GM18519 (cell line): ENCODE data around the gene TMEM91.
"Not testable (repeated sequence)": the region's sequence is repeated elsewhere in the genome, so short reads cannot be mapped to it uniquely, and the experiment has no call there.

ENCODE experiments used
- ATAC-seq: cut with Tn5 transposase; IDR thresholded peaks from one replicate; pipeline ENCODE4 v1.9.1; 2021; ENCODE audit warnings: mild to moderate bottlenecking, moderate library complexity; ENCODE audit not compliant: unreplicated experiment, low FRiP score

Gene TMEM91

DNA sequence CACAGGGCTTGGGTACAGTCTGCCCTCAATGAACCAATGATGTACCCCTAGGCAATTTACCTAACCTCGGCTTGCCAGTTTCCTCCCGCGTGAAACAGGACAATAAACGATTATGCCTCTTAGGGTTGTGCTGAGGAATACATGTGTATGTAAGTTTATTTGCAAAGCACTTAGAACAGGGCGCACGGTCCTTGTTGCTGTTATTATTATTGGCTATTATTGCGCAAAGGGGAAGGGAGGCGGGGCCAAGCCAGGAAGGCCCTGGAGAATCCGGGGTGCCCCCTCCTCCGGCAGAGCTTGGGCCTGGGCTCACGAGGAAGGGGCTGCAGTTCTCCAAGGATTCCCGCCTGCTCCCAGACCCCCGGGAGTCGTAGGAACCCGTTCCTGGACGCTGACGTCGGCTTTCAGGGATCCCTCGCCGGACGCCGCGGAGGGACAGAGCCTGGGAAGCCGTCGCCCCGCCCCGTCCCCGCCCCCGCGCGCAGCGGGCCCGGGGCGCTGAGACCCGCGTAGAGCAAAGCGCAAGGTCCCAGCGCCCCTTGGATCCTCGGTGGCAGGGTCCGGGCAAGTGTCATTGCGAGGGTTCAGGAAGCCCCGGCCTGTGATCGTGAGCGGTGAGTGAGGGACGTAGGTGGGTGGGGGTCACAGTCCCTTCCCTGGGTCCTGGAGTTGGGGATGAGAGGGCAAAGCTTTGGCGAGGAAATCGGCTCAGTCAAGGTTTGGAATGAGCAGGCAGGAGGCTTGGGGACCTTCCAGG is at the start of gene TMEM91:
Gene TMEM91 (plus strand): TSS at position 293 of the 757 bp plus-strand sequence. CDS start 1,777 bp downstream, outside the sequence.
- no peak for ATAC-seq

DNA sequence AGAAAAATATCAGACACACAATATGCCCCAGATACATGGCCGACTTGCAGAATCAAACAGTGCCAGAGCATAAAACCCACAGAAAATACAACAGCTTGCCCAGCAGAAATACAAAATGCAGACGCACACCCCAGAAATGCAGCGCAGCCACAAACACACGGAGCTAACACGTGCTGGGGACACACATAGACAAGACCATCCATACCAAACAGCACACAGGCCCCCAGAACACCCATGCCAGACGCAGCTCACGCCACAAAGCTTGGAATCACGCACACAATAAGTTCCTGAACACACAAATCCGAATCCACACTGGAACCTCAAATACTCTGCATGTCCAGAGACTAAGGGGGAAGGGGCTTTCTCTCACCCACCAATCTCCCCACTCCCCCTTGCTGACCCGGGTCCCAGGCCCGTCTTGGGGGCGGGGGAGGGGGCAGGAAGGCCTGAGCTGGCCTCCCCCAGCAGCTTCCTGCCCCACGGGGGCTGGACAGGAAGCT is 49.2 kb upstream of the TMEM91 start:
- no peak for ATAC-seq

DNA sequence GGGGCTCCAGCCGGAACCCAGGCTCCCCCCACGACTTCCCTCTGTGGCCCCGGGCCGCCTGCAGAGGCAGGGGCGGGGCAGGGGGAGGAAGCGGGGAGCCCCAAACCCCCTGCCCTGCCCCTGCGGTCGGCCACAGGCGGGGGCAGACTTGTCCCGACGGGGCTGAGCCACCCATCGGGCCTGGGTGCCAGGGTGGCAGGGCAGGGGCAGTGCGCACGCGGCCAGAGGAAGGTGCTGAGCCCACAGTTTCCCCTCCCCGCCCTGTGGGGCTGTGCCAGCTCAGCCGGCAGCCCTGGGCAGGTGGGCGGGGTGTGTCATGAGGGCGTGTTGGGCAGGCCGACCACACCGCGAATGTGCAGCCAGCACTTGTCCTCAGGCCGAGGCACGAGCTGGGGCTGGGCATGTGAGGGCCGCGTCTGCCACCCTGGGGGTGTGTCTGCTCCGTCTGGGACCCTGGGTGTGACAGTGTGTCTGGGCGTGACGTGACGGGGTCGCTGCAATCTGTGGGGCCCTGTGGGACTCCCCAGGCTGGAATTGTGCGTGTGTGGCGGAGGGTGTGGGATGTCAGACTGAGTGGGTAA is 48.7 kb upstream of the TMEM91 start:
- ATAC-seq = peak; percentile 42

DNA sequence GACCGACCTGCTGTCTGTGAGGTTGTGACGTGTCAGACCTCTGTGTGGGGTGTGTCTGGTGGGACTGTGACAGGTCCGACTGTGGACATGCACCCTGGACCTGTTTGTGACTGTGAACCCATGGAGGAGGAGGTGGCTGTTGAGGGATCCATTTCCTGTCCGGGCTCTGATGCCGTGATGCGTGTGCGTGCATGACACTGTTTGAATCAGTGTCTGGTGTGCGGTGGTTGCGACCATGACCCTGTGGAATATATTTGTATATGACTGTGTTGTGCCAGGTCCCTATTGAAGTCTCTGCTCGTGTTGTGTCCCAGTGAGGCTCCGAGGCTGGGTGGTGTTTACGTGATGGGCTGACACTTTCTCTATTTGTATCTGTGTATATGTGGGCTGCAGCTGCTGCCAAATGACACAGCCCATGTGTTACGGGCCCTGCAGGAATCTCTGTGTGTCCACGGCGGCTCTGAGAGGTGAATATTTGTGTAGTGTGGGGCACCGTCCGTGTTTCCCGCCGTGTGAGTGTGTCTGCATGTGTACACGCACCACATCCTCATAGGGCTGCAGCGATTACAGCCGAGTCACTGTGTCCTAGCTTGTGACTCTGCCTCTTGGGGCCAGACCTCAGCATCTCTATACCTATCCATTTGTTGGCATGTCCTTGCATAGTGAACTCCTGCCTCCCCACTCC is 48.0 kb upstream of the TMEM91 start:
- ATAC-seq = no peak

DNA sequence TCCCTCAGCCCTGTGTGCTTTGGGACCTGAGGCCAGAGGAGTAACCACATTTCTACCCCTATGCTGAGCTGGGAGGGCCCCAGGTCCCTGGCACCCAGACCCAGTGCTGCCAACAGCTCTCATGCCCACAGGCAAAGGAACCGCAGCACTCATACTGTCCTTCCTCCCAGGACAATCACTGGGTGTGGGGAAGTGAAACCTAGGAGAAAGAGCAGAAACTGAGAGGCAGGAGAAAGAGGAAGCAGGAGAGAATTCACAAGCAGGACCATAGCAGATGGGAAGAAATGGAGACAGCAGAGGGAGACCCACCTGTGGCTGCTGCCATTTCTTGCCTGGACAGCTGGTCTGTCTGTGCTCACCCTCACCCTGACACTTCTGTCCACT is 47.5 kb upstream of the TMEM91 start:
- no peak for ATAC-seq

DNA sequence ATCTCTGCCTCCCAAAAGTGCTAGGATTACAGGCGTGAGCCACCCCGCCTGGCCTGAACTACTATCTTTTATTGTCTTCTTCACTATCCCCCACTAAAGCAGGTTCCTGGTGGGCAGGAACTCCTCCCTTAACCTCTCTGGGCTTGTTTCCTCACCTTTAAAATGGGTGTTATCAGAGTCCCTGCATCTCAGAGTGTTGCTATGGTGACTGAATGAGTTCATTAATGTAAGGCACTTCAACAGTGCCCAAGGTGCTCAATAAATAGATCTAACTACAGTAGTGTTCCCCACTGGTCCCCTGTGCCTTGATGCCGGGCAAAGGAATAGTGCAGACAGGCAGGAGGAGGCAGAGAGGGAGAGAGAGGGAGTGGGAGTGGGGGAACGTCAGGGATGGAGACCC is 45.9 kb upstream of the TMEM91 start:
- no peak for ATAC-seq

DNA sequence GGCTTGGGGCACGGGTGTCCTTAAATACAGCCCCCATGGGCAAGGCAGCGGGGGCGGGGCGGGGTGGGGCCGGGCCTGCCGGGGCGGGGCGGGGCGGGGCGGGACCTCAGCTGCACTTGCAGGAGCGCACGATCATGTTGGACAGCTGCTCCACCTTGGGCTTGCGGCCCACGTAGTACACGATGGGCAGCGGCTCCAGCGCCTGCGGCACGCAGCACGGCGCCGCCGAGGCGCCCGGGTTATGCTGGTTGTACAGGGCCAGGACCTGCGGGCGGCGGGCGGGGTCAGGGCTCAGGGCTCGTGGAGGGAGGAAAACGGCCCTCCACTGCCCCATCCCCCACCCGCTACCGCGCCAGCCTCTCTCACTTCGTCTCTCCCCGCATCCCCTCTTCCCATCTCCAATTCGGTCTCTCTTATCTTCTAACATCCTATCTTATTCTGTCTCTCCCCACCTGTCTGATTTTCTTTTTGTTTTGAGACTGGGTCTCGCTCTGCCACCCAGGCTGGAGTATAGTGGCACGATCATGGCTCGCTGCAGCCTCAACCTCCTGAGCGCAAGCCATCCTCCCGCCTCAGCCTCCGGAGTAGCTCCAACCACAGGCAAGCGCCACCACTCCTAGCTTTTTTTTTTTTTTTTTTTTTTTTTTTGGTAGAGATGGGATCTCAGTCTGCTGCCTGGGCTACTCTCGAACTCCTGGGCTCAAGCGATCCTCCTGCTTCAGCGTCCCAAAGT is 45.2 kb upstream of the TMEM91 start:
- no peak for ATAC-seq

DNA sequence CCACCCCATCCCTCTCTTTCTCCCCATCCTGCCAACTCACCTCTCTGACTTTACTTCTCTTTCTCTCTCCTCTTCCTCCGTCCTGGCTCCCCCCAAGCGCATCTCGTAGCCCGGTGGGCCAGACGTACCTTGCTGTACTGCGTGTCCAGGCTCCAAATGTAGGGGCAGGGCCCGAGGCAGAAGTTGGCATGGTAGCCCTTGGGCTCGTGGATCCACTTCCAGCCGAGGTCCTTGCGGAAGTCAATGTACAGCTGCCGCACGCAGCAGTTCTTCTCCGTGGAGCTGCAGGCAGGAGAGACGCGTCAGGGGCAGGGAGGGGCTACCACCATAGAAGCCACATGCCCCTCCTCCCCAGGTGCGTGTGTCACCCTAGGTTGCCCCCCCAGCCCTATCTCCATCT is 44.3 kb upstream of the TMEM91 start:
- no peak for ATAC-seq

DNA sequence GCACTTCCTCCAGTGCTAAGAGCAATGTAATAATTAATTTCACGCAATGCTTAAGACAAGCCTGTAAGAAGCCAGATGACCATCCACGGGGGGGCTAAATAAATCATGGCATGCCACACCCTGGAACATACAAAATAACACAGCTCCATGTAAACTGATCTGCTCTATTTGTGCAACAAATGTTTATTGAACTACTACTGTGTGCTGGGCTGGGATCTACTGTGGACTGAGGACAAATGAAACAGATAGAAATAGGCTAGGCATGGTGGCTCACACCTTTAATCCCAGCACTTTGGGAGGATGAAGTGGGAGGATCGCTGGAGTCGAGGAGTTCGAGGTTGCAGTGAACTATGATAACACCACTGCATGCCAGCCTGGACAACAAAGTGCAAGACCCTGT is 43.9 kb upstream of the TMEM91 start:
- ATAC-seq = no peak

DNA sequence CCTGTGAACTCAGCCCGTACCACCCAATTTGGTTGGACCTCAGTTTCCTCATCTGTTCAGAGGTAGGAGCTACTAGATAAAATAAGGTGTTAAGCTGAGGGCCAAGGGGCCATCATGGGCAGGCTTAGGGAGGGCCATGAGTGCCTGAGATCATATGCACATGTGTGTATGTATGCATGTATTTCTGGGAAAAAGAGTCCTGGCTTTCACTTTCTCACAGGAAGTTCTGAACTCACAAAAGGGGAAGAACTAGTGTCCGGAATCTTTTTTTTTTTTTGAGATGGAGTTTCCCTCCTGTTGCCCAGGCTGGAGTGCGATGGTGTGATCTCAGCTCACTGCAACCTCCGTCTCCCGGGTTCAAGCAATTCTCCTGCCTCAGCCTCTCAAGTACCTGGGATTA is 41.5 kb upstream of the TMEM91 start:
- ATAC-seq = no peak

DNA sequence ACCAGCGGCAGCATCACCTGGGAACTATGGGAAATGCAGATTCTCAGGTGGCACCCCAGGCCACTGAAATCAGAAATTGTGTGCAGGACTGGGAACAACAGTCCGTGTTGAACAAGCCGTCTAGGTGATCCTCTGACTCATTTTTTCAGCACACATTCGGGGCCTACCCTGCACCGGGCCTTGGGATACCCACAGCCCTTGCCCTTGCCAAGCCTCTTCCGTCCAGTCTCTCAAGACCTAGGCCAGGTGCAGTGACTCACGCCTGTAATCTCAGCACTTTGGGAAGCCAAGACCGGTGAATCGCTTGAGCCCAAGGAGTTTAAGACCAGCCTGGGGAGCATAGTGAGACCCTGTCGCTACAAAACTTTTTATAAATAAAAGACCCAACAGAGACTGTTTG is 40.9 kb upstream of the TMEM91 start:
- no peak for ATAC-seq

DNA sequence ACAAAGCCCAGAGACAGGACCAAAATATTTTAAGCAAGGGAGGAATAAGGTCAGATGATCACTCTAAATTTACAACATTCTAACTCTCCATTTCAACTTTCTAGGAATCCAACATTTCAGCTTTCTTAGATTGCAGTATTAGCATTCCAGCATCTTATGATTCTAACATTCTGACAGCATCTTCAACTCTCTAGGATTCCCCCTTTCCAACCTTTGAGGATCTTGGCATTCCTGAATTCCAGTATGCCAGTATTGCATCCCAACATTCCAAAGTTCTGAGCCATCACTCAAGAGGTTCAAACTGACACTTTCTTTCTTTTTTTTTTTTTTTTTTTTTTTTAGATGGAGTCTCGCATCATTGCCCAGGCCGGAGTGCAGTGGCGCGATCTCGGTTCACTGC is 36.4 kb upstream of the TMEM91 start:
- ATAC-seq = no peak

DNA sequence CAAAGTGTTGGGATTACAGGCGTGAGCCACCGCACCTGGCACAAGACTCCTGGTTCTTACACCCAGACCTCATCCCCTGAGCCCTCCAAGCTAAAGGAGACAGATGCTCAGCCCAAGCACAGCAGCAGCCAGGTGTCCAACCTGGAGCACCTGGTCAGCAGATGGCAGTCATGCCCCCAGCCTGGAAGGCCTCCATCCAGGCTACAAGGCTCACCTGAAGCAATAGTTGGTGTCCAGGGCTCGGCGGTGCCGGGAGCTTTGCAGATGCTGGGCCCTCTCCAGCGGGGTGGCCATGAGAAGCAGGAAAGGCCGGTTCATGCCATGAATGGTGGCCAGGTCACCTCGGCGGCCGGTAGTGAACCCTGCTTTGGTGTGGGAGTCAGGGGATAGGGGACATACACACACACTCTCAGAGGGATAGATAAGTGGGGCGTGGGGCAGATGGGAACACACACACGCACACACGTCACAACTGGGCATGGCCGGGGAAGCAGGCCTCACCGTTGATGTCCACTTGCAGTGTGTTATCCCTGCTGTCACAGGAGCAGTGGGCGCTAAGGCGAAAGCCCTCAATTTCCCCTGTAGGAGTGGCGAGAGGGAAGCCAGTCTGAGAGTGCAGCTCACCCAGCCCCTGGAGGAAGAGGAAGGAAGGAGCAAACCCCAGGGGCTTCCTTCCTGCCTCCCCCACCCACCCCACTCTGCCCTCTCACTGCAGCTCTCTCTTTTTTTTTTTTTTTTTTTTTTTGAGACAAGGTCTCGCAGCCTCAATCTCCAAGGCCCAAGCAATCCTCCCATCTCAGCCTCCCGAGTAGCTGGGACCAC is 34.5 kb upstream of the TMEM91 start:
- no peak for ATAC-seq

DNA sequence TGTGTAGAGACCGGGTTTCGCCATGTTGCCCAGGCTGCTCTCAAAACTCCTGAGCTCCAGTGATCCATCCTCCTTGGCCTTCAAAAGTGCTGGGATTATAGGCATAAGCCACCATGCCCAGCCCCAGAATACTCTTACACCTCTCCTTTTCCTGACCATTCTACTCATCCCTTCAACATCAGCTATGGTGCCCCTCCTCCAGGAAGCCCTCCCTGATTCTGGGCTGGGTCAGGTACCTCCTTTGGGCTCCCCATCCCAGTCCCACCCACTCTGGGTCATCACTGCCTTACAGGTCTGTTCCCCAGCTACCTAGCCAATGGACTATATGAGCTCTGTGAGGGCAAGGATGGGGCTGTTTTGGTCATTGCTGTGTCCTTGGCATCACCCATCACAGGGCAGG is 32.2 kb upstream of the TMEM91 start:
- no peak for ATAC-seq

DNA sequence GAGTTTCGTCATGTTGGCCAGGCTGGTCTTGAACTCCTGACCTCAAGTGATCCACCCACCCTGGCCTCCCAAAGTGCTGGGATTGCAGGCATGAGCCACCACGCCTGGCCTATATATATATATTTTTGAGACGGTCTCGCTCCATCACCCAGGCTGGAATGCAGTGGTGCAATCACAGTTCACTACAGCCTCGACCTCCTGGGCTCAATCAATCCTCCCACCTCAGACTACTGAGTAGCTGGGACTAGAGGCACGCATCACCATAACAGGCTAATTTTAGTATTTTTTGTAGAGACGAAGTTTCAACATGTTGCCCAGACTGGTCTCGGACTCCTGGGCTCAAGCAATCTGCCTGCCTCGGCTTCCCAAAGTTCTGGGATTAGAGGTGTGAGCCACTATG is 29.4 kb upstream of the TMEM91 start:
- ATAC-seq = not testable (repeated sequence)

DNA sequence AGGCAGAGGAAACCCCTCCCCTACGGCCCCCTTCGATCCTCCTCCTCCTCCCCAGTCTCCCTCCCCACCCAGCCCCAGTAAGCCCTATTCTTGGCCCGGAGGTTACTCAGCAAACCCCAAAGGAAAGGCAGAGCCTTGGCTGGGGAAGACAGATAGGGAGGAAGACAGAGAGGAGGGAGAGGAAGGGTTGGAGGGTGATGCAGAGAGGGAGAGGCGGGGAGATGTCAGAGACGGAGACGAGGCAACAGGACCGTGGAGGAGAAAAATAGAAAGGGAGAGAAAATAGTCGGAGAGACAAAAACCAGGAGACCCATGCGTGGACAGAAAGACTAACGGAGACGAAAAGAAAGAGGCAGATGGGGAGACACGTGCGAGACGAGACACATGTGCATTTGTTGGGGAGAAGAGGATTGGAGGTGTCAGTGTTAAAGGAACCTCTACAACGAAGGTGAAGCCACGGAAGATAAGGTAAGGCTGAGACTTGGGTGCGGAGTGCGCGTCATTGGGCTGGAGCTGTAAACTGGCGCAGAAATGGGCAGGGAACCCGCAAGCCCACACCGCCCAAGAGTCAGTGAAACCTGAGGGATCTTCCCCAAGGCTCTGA is 25.5 kb upstream of the TMEM91 start:
- ATAC-seq = no peak

DNA sequence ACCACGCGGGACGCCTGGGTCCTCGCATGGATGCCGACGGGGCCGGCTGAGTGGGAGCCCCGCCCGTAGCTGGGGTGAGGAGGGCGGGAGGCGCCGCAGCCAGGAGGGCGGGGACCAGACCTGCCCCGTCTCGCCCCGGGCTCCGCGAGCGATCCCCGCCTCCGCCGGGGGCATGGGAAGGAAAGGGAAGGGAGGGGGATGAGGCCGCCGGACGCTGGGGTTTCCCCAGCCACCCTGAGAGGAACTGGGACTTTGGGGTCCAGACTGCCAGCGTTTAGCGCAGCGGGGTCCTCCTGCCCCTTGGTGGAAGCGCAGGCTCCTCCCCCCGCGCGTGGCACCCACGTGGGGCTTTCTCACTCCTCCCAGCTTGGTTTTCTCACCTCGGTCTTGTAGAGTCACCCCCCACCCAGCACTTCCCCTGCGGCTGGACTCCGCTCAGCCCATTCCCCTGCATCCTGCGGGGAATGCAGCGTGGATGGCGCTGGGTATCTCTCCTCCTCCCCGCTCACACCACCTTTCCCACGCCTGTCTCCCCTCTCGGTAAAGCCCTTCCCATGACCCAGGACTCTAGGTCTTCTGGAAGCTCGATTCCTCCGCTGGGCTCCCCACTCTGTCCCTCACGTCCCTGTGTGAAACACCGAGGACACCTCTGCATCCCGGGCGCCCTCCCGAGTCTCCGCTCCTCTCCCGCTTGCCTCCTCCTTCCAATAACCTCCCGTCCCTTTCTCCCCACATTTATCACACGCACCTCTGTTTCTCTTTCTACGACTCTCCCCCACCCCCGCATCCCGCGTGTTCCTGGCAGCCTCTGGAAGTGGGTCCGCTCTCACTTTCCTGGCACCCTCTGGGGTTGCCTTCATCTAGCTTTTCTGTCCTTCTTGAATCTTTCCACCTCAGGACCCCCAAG is 24.7 kb upstream of the TMEM91 start:
- ATAC-seq = no peak

DNA sequence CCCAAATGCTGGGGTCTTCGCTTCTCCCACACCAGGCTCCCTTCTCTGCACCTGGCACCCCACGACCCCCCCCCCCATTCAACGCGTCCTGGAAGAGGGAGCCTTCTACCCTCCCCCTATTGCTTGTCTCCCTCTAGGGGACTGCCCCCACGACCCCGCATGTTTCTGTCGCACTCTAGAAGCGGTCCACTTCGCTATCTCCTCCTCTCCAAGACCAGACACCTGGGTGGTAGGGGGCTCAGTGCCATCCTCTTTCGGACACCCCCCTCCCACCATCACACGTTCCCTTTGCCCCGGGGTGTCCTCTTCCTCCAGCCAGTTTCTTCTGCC is 24.1 kb upstream of the TMEM91 start:
- ATAC-seq = no peak
